ENCODE measurements around the gene CCSER2. TPM values are rescaled to one million over a fixed set of nuclear protein-coding genes. Genes with fewer than 3 reads are reported as not detected.

Gene CCSER2
- total RNA-seq, 4 donors from 2014 or later = 26.4 to 48.3 (median 31.7) TPM

GRCh38 chr10:84355106-84355505, 26.7 kb downstream of the CCSER2 start:
- H3K4me3 ChIP-seq = no peak overlapping the region
- intact Hi-C loops (cut with DNase I) = no loop called here
- H3K27me3 ChIP-seq = no peaks in the 10 kb centered on the region
- DNase-seq = no peak
- H3K36me3 ChIP-seq = no peaks in the 10 kb centered on the region
- TF ChIP-seq CTCF (IDR thresholded peaks at IDR 0.05) (no peak), POLR2A (IDR thresholded peaks at IDR 0.05) (no peak)
- H3K27ac ChIP-seq = no peak overlapping the region
- peaks cover 0 to 50% (median 0%) of the 10 kb centered on the region in 3 donors for H3K4me1 ChIP-seq
- WGBS, 2 donors = 88 to 100% methylated on average over 2 of the region's 2 CpGs
- no peaks in the 10 kb centered on the region for H3K9me3 ChIP-seq

DNA sequence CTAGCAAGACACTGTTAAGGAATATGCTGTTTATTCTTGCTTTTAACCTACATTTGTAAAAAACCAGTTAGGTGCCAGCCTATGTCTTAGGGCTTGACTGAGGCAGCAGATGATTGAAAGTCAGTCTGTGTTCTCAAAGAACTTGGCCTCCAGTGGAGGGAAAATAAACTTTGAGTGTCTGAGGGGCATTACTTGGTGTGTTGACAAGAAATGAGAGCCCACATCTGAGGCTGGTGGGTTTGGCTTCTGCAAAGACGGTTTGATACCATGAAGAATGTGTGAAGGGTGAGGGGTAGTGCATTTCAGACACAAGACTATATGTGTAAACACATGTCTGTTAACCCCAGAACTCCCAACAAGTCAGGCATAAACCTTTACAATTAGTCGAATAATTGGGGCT, 28.5 kb downstream of the CCSER2 start:
- 81 to 82% methylated on average over 2 of the region's 2 CpGs for WGBS, 2 donors
- Histone ChIP-seq H3K27me3 (no peaks in the 10 kb centered on the region), H3K4me1 (peaks cover 0 to 68% (median 12%) of the 10 kb centered on the region in 3 donors), H3K9me3 (no peaks in the 10 kb centered on the region), H3K4me3 (no peak overlapping the region), H3K36me3 (no peaks in the 10 kb centered on the region), H3K27ac (no peak overlapping the region)
- no peak for DNase-seq
- no peak for TF ChIP-seq CTCF (IDR thresholded peaks at IDR 0.05)
- no peak for TF ChIP-seq POLR2A (IDR thresholded peaks at IDR 0.05)
- intact Hi-C loops (cut with DNase I) = no loop called here

DNA sequence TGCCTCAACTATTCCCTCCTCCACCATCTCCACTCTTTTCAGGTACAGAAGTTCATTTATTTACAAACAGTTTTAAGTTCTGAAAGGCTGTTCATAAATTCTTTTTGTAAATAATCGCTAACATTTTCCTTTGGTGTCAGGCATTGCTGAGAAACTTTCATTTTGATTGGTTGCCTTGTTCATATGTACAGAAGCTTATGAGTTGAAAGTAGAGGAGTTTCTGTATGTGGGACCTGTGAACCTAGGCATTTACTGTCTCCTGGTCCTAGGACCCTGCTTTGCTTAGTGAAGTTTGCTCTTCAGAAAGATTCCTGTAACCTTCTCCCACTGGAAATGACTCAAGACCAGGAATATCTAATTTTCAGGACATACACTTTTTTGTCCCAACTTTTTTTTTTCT, 30.4 kb downstream of the CCSER2 start:
- 68 to 75% methylated on average over 1 of the region's 1 CpG for WGBS, 2 donors
- Histone ChIP-seq H3K9me3 (no peaks in the 10 kb centered on the region), H3K4me3 (no peak overlapping the region), H3K36me3 (no peaks in the 10 kb centered on the region), H3K27ac (no peak overlapping the region), H3K27me3 (no peaks in the 10 kb centered on the region), H3K4me1 (peaks cover 0 to 61% (median 15%) of the 10 kb centered on the region in 3 donors)
- TF ChIP-seq CTCF (IDR thresholded peaks at IDR 0.05) (no peak), POLR2A (IDR thresholded peaks at IDR 0.05) (no peak)
- intact Hi-C loops (cut with DNase I) = no loop called here
- DNase-seq = no peak

- Histone ChIP-seq H3K4me3 (peak overlapping the region in 3 of 4 donors; percentile 12 to 48 (median 26)), H3K27ac (peak overlapping the region in 3 of 4 donors; percentile 7 to 52 (median 16)), H3K4me1 (peaks cover 0 to 55% (median 15%) of the 10 kb centered on the region in 3 donors), H3K36me3 (no peaks in the 10 kb centered on the region), H3K9me3 (no peaks in the 10 kb centered on the region), H3K27me3 (no peaks in the 10 kb centered on the region)
- WGBS, 2 donors = 46% methylated on average over 6 of the region's 6 CpGs
- TF ChIP-seq CTCF (IDR thresholded peaks at IDR 0.05) (no peak), POLR2A (IDR thresholded peaks at IDR 0.05) (no peak)
- no peak for DNase-seq
- intact Hi-C loops (cut with DNase I) = no loop called here
These were observed 32.4 kb downstream of the CCSER2 start for GRCh38 chr10:84360637-84361365.

GRCh38 chr10:84365335-84365881, 37.0 kb downstream of the CCSER2 start:
- no peak overlapping the region for H3K27ac ChIP-seq
- H3K27me3 ChIP-seq = no peaks in the 10 kb centered on the region
- DNase-seq = no peak
- H3K36me3 ChIP-seq = no peaks in the 10 kb centered on the region
- peaks cover 0 to 30% (median 13%) of the 10 kb centered on the region in 3 donors for H3K4me1 ChIP-seq
- no peak overlapping the region for H3K4me3 ChIP-seq
- TF ChIP-seq POLR2A (IDR thresholded peaks at IDR 0.05) = no peak
- no peak for TF ChIP-seq CTCF (IDR thresholded peaks at IDR 0.05)
- intact Hi-C loops (cut with DNase I) = no loop called here
- no peaks in the 10 kb centered on the region for H3K9me3 ChIP-seq
- WGBS, 2 donors = 51 to 54% methylated on average over 5 of the region's 5 CpGs

All from esophagus squamous epithelium (tissue), 5 donors.